ENCODE measurements around the gene SLC25A15.
A peak's percentile ranks its signal among the peaks of the same experiment; 100 is the strongest.

DNA sequence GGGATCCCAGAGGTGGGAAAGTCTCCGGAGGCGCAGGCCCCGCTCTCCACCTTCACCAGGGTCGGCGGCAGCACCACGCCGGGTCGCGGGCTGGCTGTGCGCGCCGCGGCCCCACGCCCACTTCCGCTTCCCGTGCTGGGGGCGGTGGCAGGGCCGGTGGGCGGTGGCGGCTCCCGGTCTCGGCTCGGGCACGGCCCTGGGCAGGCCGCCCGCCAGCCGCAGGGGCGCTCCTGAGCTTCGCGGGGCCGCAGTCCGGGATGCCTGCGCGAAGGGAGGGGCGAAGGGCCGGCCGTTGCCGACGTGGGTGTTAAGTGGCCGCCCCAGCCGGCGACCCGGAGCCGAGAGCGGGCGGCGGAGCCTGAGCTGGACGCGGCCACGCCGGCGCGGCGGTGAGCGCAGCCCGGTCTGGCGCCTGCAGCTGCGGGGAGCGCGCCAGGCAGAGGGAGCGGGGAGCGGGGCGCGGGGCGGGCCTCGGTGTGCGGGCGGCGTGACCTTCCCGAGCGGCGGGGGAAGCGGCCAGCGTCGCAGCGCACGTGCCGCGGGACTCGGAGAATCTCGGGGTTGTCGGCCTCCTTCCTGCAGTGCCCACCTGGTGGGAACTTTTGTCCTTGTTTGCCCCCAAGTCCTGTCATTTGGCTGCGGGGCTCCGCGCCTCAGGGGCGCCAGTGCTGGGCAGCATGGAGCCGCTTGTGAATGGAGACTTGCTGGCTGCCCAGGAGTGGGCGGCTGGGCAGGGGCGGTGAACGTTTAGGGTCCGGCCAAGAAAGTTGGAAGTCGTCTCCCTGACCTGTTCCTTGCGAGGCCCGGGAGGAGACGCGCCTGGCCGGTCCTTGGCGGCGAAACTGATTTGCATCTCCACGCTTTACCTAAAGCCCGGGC, at the start of gene SLC25A15:
- TF ChIP-seq SUZ12 (IDR thresholded peaks at IDR 0.05): no peak
- TF ChIP-seq BHLHE40 (IDR thresholded peaks at IDR 0.05; ENCODE audit: borderline replicate concordance): no peak
- TF ChIP-seq TARDBP (IDR thresholded peaks at IDR 0.05): no peak
- no peak for TF ChIP-seq SP1 (IDR thresholded peaks at IDR 0.05)
- TF ChIP-seq, protein P1, sequence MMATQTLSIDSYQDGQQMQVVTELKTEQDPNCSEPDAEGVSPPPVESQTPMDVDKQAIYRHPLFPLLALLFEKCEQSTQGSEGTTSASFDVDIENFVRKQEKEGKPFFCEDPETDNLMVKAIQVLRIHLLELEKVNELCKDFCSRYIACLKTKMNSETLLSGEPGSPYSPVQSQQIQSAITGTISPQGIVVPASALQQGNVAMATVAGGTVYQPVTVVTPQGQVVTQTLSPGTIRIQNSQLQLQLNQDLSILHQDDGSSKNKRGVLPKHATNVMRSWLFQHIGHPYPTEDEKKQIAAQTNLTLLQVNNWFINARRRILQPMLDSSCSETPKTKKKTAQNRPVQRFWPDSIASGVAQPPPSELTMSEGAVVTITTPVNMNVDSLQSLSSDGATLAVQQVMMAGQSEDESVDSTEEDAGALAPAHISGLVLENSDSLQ (IDR thresholded peaks at IDR 0.05): no peak
- TF ChIP-seq L3MBTL2 (conservative IDR thresholded peaks at IDR 0.05): peak; percentile 62
- TF ChIP-seq FOXM1 (IDR thresholded peaks at IDR 0.05; ENCODE audit: borderline replicate concordance): no peak
- TF ChIP-seq ELF4 (IDR thresholded peaks at IDR 0.05): no peak
- TF ChIP-seq FOXA1 (IDR thresholded peaks at IDR 0.05): no peak
- TF ChIP-seq CTBP1 (IDR thresholded peaks at IDR 0.05; ENCODE audit: borderline replicate concordance): no peak
- no peak for TF ChIP-seq HDGF (IDR thresholded peaks at IDR 0.05; ENCODE audit: borderline replicate concordance)
- TF ChIP-seq ZNF384 (IDR thresholded peaks at IDR 0.05): no peak

All from HEK293T (cell line).